Measurements from ENCODE around the gene GSN. TPM values are rescaled to one million over a fixed set of nuclear protein-coding genes. Genes with fewer than 3 reads are reported as not detected.

Gene GSN
- total and polyA plus RNA-seq, 2 of the 8 experiments (the other 6 are each of a cell fraction or from before 2014, with no cell fraction given) = 52.3 to 94.5 TPM

DNA sequence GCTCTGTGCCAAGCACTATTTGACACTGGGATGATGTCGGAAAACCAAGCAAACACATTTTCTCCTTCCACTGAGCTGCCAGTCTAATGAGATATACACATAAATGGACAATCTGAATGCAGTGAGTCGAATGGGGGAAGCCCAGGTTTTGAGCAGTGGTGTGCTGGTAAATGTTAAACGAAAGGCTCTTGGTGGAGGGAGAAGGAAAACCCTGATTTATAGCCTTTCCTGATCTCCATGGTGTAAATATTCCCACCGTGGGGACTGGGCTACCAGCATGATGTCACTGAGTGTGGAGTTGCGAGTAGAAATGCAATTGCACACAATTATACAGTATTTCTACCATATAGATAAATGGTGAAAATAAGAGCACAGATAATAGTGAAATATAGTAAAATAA, 5.0 kb upstream of the GSN start:
- peaks cover 4 to 26% (median 8%) of the 10 kb centered on the region in 4 experiments for H3K4me1 ChIP-seq (replicated peaks in 1 of 4; ENCODE audit: control insufficient read depth in 3 of 4, insufficient read depth in 4 of 4, low read length in 3 of 4)
- H2BK120ac ChIP-seq (replicated peaks; ENCODE audit: low read depth, low read length) = no peak overlapping the region
- WGBS, 2 experiments (ENCODE audit: extremely low coverage in 1 of 2, insufficient coverage in 1 of 2, insufficient read length in 1 of 2, insufficient replicate concordance in 2 of 2, low coverage in 1 of 2, low lambda C conversion rate in 2 of 2, missing lambda C conversion rate in 1 of 2) = 92% methylated on average over 5 of the region's 5 CpGs; no CpG with 5 or more reads in 1 of the 2 experiments
- H4K8ac ChIP-seq (ENCODE audit: extremely low read depth, insufficient read depth, low read length) = no peak overlapping the region
- no peaks in the 10 kb centered on the region for H3K9me3 ChIP-seq (ENCODE audit: insufficient read depth in 2 of 2, low read depth in 1 of 2, low read length in 1 of 2)
- H2BK5ac ChIP-seq (ENCODE audit: low read depth, low read length) = no peak overlapping the region
- H4K5ac ChIP-seq (ENCODE audit: insufficient read length, low read depth, low read length) = no peak overlapping the region
- FAIRE-seq (no peak), DNase-seq (ENCODE audit: low read depth in 1 of 2, low spot score in 2 of 2) (no peak)
- no peak overlapping the region for H3K27ac ChIP-seq (ENCODE audit: low read depth, low read length)
- H3K23me2 ChIP-seq (ENCODE audit: low read depth, low read length) = peaks cover 4% of the 10 kb centered on the region; the same call in 1 of the 2 replicates
- H3K14ac ChIP-seq (ENCODE audit: insufficient read length) = no peak overlapping the region
- H3K79me2 ChIP-seq (ENCODE audit: control insufficient read depth in 1 of 2, insufficient read depth in 2 of 2, low read length in 2 of 2) = no peaks in the 10 kb centered on the region
- H3K4ac ChIP-seq (replicated peaks; ENCODE audit: insufficient read length, low read depth, low read length) = no peak overlapping the region
- H4K91ac ChIP-seq (replicated peaks; ENCODE audit: insufficient read length, low read length) = no peak overlapping the region
- no peak overlapping the region for H2AK5ac ChIP-seq (ENCODE audit: low read depth, low read length)
- no peak overlapping the region for H3K4me3 ChIP-seq (ENCODE audit: extremely low read depth in 1 of 4, insufficient read depth in 2 of 4, low read depth in 3 of 4, low read length in 4 of 4)
- no peak overlapping the region for H2BK20ac ChIP-seq (ENCODE audit: low read length)
- ChIA-PET CTCF (ENCODE audit: partially characterized antibody) (interaction anchor here (0.9 to 1.2 kb wide), 4 partner anchors 15 to 56 kb away, joined by 3 to 5 read pairs (median 4); no protein-coding TSS in a partner anchor), POLR2A (ENCODE audit: partially characterized antibody) (no interaction called here)
- H3K56ac ChIP-seq (replicated peaks; ENCODE audit: insufficient read length, low read depth, low read length) = no peak overlapping the region
- no peak overlapping the region for H2AFZ ChIP-seq (ENCODE audit: low read length)
- H3K36me3 ChIP-seq (ENCODE audit: control insufficient read depth in 2 of 4, insufficient read depth in 4 of 4, low read length in 3 of 4) = no peaks in the 10 kb centered on the region
- H3K18ac ChIP-seq (ENCODE audit: extremely low read depth, low read length) = no peak overlapping the region
- no peak overlapping the region for H3K23ac ChIP-seq (ENCODE audit: insufficient read length)
- peaks cover 0 to 22% (median 17%) of the 10 kb centered on the region in 4 experiments; a peak in 6 of 7 replicates for H3K27me3 ChIP-seq (replicated peaks in 1 of 4; ENCODE audit: control insufficient read depth in 3 of 4, extremely low read depth in 1 of 4, insufficient read depth in 3 of 4, low read length in 3 of 4)
- H3K4me2 ChIP-seq (ENCODE audit: insufficient read depth in 1 of 2, low read depth in 2 of 2, low read length in 2 of 2) = no peak overlapping the region
- H3K79me1 ChIP-seq (ENCODE audit: low read depth, low read length) = no peaks in the 10 kb centered on the region
- H4K20me1 ChIP-seq (replicated peaks in 1 of 2; ENCODE audit: control insufficient read depth in 1 of 2, insufficient read depth in 2 of 2, low read length in 2 of 2) = no peaks in the 10 kb centered on the region
- H2BK12ac ChIP-seq (ENCODE audit: low read depth, low read length) = no peak overlapping the region
- no peak overlapping the region for H3K9ac ChIP-seq (replicated peaks in 1 of 4; ENCODE audit: extremely low read depth in 1 of 4, low read depth in 3 of 4, low read length in 3 of 4)
- H2BK15ac ChIP-seq (ENCODE audit: low read length) = no peak overlapping the region
- no peak for TF ChIP-seq SAP30 (IDR thresholded peaks at IDR 0.05; ENCODE audit: insufficient read depth, insufficient replicate concordance, low read length)
- TF ChIP-seq KDM5A (IDR thresholded peaks at IDR 0.05; ENCODE audit: low read length) = no peak
- no peak for TF ChIP-seq SRF (IDR thresholded peaks at IDR 0.05; ENCODE audit: low read depth, low read length)
- TF ChIP-seq CTBP2 (IDR thresholded peaks at IDR 0.05; ENCODE audit: borderline replicate concordance, insufficient read depth, insufficient read length, low read length) = no peak

Data from H1 (cell line).